BE2C (cell line): ENCODE measurements around the gene CCNL1.

Experiments
- DNase-seq: peaks from one replicate; pipeline ENCODE4 v3.0.0-alpha.2; 2020
- H3K27me3 ChIP-seq: fragments of 250-450 bp; sonication (Bioruptor Pico); 2 replicates; pipeline ENCODE4 v1.5.1; 2020; ENCODE audit warnings: mild to moderate bottlenecking
- H3K36me3 ChIP-seq: fragments of 250-450 bp; sonication (Bioruptor Pico); 2 replicates; pipeline ENCODE4 v1.5.1; 2020; ENCODE audit warnings: mild to moderate bottlenecking
- H3K4me1 ChIP-seq: fragments of 250-450 bp; sonication (Bioruptor Pico); 2 replicates; pipeline ENCODE4 v1.5.1; 2020
- H3K4me3 ChIP-seq: 2 replicates; pipeline ENCODE4 v1.5.1; 2011; ENCODE audit warnings: low read depth, low read length
- H3K9me3 ChIP-seq: fragments of 250-450 bp; sonication (Bioruptor Pico); 2 replicates; pipeline ENCODE4 v1.5.1; 2020
- TF ChIP-seq, protein P1 (sequence below): IDR thresholded peaks from 2 replicates; pipeline ENCODE4 v1.5.1; 2012; ENCODE audit warnings: mild to moderate bottlenecking, low read depth, low read length

Gene CCNL1

DNA sequence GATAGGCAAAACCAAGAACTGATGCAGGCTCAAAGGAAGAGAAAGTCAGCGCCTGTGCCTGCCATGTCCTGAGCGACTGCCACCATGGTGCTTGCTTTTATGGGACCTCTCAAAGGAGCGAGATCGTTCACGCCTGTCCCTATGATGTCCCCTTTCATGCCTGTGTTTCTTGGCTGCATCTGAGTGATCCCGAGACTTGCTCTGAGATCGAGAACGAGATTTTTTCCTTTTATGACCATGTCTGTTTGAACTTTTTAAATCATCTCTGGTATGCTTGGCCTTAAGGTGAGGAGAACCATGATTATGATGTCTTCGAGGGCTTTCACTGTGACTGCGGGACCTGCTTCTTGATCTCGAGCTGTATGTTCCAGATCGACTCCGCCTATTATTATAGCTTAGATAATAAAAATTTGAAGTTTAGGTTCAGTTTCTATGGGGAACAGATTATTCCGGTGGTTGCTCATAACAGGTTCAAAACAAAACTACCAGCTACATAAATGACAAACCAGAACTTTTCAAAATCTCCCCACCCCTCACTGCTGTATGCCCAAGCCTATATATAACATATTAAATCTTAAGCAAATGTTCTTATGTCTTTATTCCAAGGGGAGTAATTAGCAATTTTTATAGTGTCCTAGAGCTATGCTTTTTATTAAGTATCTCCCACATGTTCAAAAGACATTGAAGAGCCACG is 11.6 kb downstream of the CCNL1 start:
- Histone ChIP-seq H3K27me3 (no peaks in the 10 kb centered on the region), H3K36me3 (peaks cover 91% of the 10 kb centered on the region), H3K4me1 (no peaks in the 10 kb centered on the region), H3K4me3 (no peak overlapping the region), H3K9me3 (no peaks in the 10 kb centered on the region)
- DNase-seq, result no peak
- TF ChIP-seq, protein P1, sequence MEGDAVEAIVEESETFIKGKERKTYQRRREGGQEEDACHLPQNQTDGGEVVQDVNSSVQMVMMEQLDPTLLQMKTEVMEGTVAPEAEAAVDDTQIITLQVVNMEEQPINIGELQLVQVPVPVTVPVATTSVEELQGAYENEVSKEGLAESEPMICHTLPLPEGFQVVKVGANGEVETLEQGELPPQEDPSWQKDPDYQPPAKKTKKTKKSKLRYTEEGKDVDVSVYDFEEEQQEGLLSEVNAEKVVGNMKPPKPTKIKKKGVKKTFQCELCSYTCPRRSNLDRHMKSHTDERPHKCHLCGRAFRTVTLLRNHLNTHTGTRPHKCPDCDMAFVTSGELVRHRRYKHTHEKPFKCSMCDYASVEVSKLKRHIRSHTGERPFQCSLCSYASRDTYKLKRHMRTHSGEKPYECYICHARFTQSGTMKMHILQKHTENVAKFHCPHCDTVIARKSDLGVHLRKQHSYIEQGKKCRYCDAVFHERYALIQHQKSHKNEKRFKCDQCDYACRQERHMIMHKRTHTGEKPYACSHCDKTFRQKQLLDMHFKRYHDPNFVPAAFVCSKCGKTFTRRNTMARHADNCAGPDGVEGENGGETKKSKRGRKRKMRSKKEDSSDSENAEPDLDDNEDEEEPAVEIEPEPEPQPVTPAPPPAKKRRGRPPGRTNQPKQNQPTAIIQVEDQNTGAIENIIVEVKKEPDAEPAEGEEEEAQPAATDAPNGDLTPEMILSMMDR, result no peak

DNA sequence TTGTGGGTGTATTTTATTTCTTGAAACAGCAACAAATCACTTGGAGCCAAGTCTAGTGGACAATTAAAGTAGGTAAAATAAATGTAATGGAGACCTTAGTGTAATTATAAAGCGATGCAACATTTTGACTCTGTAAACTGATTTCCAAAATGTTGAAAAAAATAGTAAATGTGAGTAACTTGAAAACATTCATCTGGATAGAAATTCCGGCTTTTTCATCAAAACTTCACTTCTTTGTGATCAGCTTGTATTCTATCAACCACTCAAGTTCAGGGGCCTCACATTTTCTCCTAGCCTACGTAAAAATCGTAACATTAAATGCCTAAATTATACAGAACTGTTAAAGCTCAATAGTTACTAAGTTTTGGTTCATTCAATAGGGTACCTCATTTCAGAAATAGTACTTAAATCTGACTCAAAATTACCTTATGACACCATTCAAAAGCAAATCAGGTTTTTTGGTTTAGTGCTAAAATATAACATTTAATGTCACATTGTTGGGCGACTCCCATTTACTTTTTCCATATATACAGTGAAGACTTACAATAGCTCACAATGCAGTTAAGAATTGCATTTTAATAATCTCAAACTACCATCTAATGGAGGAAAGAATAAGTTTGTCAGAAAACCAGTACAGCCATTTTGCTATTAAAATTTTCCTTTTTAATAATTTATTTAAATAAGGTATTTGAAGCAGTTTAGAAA is 12.7 kb downstream of the CCNL1 start:
- Histone ChIP-seq H3K4me3 (no peak overlapping the region), H3K4me1 (no peaks in the 10 kb centered on the region), H3K36me3 (peaks cover 82% of the 10 kb centered on the region), H3K27me3 (no peaks in the 10 kb centered on the region), H3K9me3 (no peaks in the 10 kb centered on the region)
- TF ChIP-seq, protein P1, result no peak
- no peak for DNase-seq

DNA sequence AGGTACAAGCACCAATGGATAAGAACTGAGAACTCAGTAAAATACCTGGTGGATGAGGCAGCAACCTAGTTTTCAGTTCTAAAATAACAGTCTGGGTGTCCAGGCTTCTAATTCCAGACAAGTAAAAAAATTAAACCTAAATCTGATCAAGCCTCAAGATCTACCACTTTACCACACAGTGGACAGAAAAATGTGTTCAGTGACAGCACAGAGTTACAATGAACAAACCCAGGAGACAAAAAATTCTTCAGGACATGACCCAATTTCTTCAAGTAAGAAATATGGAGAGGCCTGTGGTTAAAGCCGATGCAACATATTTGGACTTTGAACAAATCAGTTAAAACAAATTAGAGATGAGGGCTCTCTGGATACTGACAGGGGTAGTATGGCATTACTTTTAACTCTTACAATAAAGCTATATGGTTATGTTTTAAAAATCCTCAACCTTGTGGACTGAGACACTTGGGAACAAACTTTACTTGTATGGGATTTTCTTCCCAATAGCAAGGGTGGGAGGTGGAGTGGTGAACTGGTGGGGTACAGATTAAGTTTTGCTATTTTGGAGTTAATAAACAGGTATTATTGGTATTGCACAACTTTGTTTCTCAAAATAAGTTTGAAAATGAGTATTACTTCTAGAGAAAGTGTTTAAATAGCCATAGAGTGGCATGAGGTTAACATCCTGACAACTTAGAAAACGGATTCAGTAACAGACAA is 14.2 kb downstream of the CCNL1 start:
- H3K4me1 ChIP-seq, result no peaks in the 10 kb centered on the region
- H3K4me3 ChIP-seq, result no peak overlapping the region
- DNase-seq, result no peak
- no peaks in the 10 kb centered on the region for H3K9me3 ChIP-seq
- TF ChIP-seq, protein P1, result no peak
- H3K27me3 ChIP-seq, result no peaks in the 10 kb centered on the region
- peaks cover 68% of the 10 kb centered on the region for H3K36me3 ChIP-seq

DNA sequence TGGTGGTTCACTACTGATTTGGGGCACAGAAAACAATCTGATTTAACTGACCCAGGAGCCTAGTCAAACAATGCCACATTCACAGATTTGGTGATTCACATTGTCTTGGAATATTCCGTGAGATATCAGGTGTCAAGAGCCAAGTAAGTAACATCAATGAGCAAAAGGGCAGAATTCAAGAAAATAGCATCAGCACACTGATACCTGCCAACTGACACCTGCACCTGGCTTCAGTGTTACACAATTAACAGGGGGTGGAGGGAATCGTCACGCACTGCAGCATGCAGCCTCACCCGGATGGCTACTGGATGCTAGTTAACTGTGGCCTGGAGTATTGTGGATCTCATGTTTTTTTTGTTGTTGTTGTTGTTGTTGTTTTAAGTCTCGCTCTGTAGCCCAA is 17.6 kb downstream of the CCNL1 start:
- no peaks in the 10 kb centered on the region for H3K4me1 ChIP-seq
- no peak for DNase-seq
- no peak overlapping the region for H3K4me3 ChIP-seq
- H3K36me3 ChIP-seq, result peaks cover 33% of the 10 kb centered on the region
- TF ChIP-seq, protein P1, result no peak
- H3K9me3 ChIP-seq, result no peaks in the 10 kb centered on the region
- H3K27me3 ChIP-seq, result no peaks in the 10 kb centered on the region

DNA sequence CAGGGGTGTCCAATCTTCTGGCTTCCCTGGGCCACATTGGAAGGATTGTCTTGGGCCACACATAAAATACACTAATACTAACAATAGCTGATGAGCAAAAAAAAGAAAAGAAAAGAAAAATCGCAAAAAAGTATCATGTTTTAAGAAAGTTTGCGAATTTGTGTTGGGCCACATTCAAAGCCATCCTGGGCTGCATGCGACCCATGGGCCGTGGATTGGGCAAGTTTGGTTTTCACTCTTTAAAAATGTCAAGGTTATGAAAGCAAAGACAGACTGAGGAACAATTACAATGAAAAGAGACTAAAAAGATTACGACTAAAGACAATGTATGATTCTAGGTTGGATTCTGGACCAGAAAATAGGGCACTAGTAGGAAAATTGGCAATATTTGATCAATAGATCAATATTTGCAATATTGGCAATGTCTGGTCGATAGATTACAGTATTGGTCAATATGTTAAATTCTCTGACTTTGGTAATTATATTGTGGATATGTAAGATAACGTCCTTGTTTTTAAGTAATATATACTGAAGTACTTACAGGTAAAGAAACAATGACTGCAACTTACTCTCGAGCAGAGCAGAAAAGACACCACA is 19.9 kb downstream of the CCNL1 start:
- H3K4me3 ChIP-seq, result no peak overlapping the region
- peaks cover 13% of the 10 kb centered on the region for H3K36me3 ChIP-seq
- TF ChIP-seq, protein P1, result no peak

More for the DNA sequence above, 19.9 kb downstream of the CCNL1 start:
- DNase-seq, result no peak
- H3K4me1 ChIP-seq, result no peaks in the 10 kb centered on the region
- no peaks in the 10 kb centered on the region for H3K9me3 ChIP-seq
- H3K27me3 ChIP-seq, result no peaks in the 10 kb centered on the region
